ENCODE results near the gene ACTN4. TPM values are rescaled to one million over a fixed set of nuclear protein-coding genes. Genes with fewer than 3 reads are reported as not detected.

Gene ACTN4
- total and polyA plus RNA-seq, 2 experiments from 2014 or later, result 68.9 to 427 TPM

GRCh38 chr19:38685666-38686529, 38.4 kb downstream of the ACTN4 start:
- H3K27ac Mint-ChIP-seq, result peak overlapping the region; percentile 99
- DNase-seq (ENCODE audit: low spot score) (peak; percentile 80), ATAC-seq (peak; percentile 24)
- peaks cover 93% of the 10 kb centered on the region for H3K79me2 ChIP-seq (replicated peaks; ENCODE audit: insufficient read depth)
- no peaks in the 10 kb centered on the region for H3K27me3 ChIP-seq (ENCODE audit: insufficient read depth)
- H3K9me3 Mint-ChIP-seq, result peaks cover 5% of the 10 kb centered on the region; the same call in 1 of the 3 replicates
- peaks cover 20% of the 10 kb centered on the region for H3K27me3 Mint-ChIP-seq (ENCODE audit: insufficient read depth, low read depth, poor library complexity)
- peaks cover 21% of the 10 kb centered on the region; the same call in 1 of the 2 replicates for H3F3A ChIP-seq (replicated peaks; ENCODE audit: low read depth)
- peaks cover 78% of the 10 kb centered on the region for H3K4me1 Mint-ChIP-seq
- H3K4me3 ChIP-seq, result peak overlapping the region; percentile 33
- H3K9me2 ChIP-seq (ENCODE audit: insufficient read depth), result no peaks in the 10 kb centered on the region
- TF ChIP-seq, protein P1, sequence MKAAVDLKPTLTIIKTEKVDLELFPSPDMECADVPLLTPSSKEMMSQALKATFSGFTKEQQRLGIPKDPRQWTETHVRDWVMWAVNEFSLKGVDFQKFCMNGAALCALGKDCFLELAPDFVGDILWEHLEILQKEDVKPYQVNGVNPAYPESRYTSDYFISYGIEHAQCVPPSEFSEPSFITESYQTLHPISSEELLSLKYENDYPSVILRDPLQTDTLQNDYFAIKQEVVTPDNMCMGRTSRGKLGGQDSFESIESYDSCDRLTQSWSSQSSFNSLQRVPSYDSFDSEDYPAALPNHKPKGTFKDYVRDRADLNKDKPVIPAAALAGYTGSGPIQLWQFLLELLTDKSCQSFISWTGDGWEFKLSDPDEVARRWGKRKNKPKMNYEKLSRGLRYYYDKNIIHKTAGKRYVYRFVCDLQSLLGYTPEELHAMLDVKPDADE (IDR thresholded peaks at IDR 0.05), result no peak
- TF ChIP-seq, protein P2, sequence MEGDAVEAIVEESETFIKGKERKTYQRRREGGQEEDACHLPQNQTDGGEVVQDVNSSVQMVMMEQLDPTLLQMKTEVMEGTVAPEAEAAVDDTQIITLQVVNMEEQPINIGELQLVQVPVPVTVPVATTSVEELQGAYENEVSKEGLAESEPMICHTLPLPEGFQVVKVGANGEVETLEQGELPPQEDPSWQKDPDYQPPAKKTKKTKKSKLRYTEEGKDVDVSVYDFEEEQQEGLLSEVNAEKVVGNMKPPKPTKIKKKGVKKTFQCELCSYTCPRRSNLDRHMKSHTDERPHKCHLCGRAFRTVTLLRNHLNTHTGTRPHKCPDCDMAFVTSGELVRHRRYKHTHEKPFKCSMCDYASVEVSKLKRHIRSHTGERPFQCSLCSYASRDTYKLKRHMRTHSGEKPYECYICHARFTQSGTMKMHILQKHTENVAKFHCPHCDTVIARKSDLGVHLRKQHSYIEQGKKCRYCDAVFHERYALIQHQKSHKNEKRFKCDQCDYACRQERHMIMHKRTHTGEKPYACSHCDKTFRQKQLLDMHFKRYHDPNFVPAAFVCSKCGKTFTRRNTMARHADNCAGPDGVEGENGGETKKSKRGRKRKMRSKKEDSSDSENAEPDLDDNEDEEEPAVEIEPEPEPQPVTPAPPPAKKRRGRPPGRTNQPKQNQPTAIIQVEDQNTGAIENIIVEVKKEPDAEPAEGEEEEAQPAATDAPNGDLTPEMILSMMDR (conservative IDR thresholded peaks at IDR 0.05; ENCODE audit: low read depth in 2 of 2), result peak; percentile 9 to 48; a peak in 2 of 4 replicates
- H3K36me3 ChIP-seq (ENCODE audit: insufficient read depth), result no peaks in the 10 kb centered on the region
- peak overlapping the region; percentile 99 for H3K27ac ChIP-seq (ENCODE audit: low read depth)
- H2AFZ ChIP-seq, result no peak overlapping the region
- H3K4me1 ChIP-seq (ENCODE audit: insufficient read depth), result peaks cover 67% of the 10 kb centered on the region
- peak overlapping the region; percentile 66 for H3K4me2 ChIP-seq
- H3K4me3 Mint-ChIP-seq, result peak overlapping the region; percentile 53
- peaks cover 48% of the 10 kb centered on the region for H3K36me3 Mint-ChIP-seq (ENCODE audit: low read depth)
- H4K20me1 ChIP-seq (replicated peaks; ENCODE audit: insufficient read depth), result peaks cover 2% of the 10 kb centered on the region; the same call in 1 of the 2 replicates

DNA sequence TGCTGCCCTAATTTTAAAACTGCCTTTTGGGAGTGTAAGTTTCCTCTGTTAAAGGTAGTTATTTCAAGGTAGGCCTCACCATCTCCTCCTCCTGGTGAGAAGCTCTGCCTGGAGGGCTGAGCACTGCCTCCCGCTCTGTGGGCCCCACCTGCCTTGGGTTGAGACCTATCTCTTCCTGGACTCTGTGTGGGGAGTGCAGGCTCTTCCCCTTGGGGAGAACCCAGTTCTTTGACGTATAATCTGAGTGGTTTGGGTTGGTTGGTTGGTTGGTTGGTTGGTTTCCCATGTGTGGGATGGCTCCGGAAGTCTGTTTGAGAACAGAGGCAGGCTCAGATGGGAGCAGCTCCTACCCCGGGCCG, 39.1 kb downstream of the ACTN4 start:
- peaks cover 5% of the 10 kb centered on the region; the same call in 1 of the 3 replicates for H3K9me3 Mint-ChIP-seq
- peaks cover 20% of the 10 kb centered on the region for H3K27me3 Mint-ChIP-seq (ENCODE audit: insufficient read depth, low read depth, poor library complexity)
- peak overlapping the region; percentile 99 for H3K27ac ChIP-seq (ENCODE audit: low read depth)
- peak overlapping the region; percentile 53 for H3K4me3 Mint-ChIP-seq
- H3K36me3 Mint-ChIP-seq (ENCODE audit: low read depth), result peaks cover 44% of the 10 kb centered on the region
- peaks cover 3% of the 10 kb centered on the region; the same call in 1 of the 2 replicates for H4K20me1 ChIP-seq (replicated peaks; ENCODE audit: insufficient read depth)
- H3K4me1 Mint-ChIP-seq, result peaks cover 75% of the 10 kb centered on the region
- H3K4me2 ChIP-seq, result peak overlapping the region; percentile 66
- H2AFZ ChIP-seq, result no peak overlapping the region
- H3F3A ChIP-seq (replicated peaks; ENCODE audit: low read depth), result peaks cover 21% of the 10 kb centered on the region; the same call in 1 of the 2 replicates
- no peak for DNase-seq (ENCODE audit: low spot score)
- peak; percentile 12 for ATAC-seq
- peaks cover 71% of the 10 kb centered on the region for H3K4me1 ChIP-seq (ENCODE audit: insufficient read depth)
- peak overlapping the region; percentile 99 for H3K27ac Mint-ChIP-seq
- peak overlapping the region; percentile 33 for H3K4me3 ChIP-seq
- H3K36me3 ChIP-seq (ENCODE audit: insufficient read depth), result no peaks in the 10 kb centered on the region
- H3K9me2 ChIP-seq (ENCODE audit: insufficient read depth), result no peaks in the 10 kb centered on the region
- H3K79me2 ChIP-seq (replicated peaks; ENCODE audit: insufficient read depth), result peaks cover 93% of the 10 kb centered on the region
- no peaks in the 10 kb centered on the region for H3K27me3 ChIP-seq (ENCODE audit: insufficient read depth)
- TF ChIP-seq EZH2phosphoT487 (IDR thresholded peaks at IDR 0.05; ENCODE audit: unreplicated experiment), result no peak
- TF ChIP-seq ZNF114 (CRISPR knock-in tag; IDR thresholded peaks at IDR 0.05), result no peak
- TF ChIP-seq, protein P2 (conservative IDR thresholded peaks at IDR 0.05; ENCODE audit: low read depth in 2 of 2), result no peak
- TF ChIP-seq NANOG (IDR thresholded peaks at IDR 0.05; ENCODE audit: borderline replicate concordance), result no peak
- TF ChIP-seq CREB1 (CRISPR knock-in tag; IDR thresholded peaks at IDR 0.05; ENCODE audit: low read depth), result no peak
- TF ChIP-seq STAT1 (IDR thresholded peaks at IDR 0.05; ENCODE audit: unreplicated experiment), result no peak
- no peak for TF ChIP-seq EZH2 (IDR thresholded peaks at IDR 0.05; ENCODE audit: low read depth, unreplicated experiment)

Measured in GM23338 (cell line).